ENCODE results near the gene CADM1. TPM values are rescaled to one million over a fixed set of nuclear protein-coding genes. Genes with fewer than 3 reads are reported as not detected.

CADM1 gene
- total RNA-seq, 1 experiment from 2014 or later: 1.1 TPM

- intact Hi-C loops (cut with micrococcal nuclease): no loop called here
- Histone ChIP-seq H4K20me1 (ENCODE audit: low read length) (no peaks in the 10 kb centered on the region), H3K36me3 (ENCODE audit: low read depth, low read length) (no peaks in the 10 kb centered on the region), H3K4me3 (ENCODE audit: low read length) (no peak overlapping the region), H3K9me2 (replicated peaks; ENCODE audit: low read length) (no peaks in the 10 kb centered on the region), H3K79me2 (ENCODE audit: low read length) (no peaks in the 10 kb centered on the region), H3K9ac (ENCODE audit: low read length) (no peak overlapping the region), H3K4me2 (ENCODE audit: low read length) (no peak overlapping the region), H3K27ac (ENCODE audit: low read length) (no peak overlapping the region), H3K9me3 (ENCODE audit: low read length) (peaks cover 10% of the 10 kb centered on the region; the same call in 1 of the 2 replicates), H2AFZ (ENCODE audit: low read length) (no peak overlapping the region), H3K27me3 (ENCODE audit: low read length) (no peaks in the 10 kb centered on the region), H3K4me1 (ENCODE audit: insufficient read depth, low read length) (no peaks in the 10 kb centered on the region), H3F3A (ENCODE audit: low read length, unreplicated experiment) (no peaks in the 10 kb centered on the region)
- BruUV-seq (replicated peaks): no TSS peak
- ATAC-seq (no peak), DNase-seq (no peak)
- TF ChIP-seq EZH2phosphoT487 (IDR thresholded peaks at IDR 0.05; ENCODE audit: borderline replicate concordance, low read length) (no peak), EZH2 (IDR thresholded peaks at IDR 0.05; ENCODE audit: low read length, unreplicated experiment) (no peak), CTCF (conservative IDR thresholded peaks at IDR 0.05; ENCODE audit: low read depth, low read length) (no peak)
- POLR2A ChIA-PET (ENCODE audit: unreplicated experiment): no interaction called here
- CTCF ChIA-PET: no interaction called here
These were observed 249.0 kb downstream of the CADM1 start for GRCh38 chr11:115255006-115255762.

- Histone ChIP-seq H3K27ac (ENCODE audit: low read length) (no peak overlapping the region), H3K36me3 (ENCODE audit: low read depth, low read length) (no peaks in the 10 kb centered on the region), H3K4me1 (ENCODE audit: insufficient read depth, low read length) (no peaks in the 10 kb centered on the region), H3K27me3 (ENCODE audit: low read length) (no peaks in the 10 kb centered on the region), H4K20me1 (ENCODE audit: low read length) (no peaks in the 10 kb centered on the region), H2AFZ (ENCODE audit: low read length) (no peak overlapping the region), H3K9ac (ENCODE audit: low read length) (no peak overlapping the region), H3K9me3 (ENCODE audit: low read length) (peaks cover 11% of the 10 kb centered on the region; the same call in 1 of the 2 replicates), H3K4me3 (ENCODE audit: low read length) (no peak overlapping the region), H3F3A (ENCODE audit: low read length, unreplicated experiment) (no peaks in the 10 kb centered on the region), H3K4me2 (ENCODE audit: low read length) (no peak overlapping the region), H3K79me2 (ENCODE audit: low read length) (no peaks in the 10 kb centered on the region), H3K9me2 (replicated peaks; ENCODE audit: low read length) (no peaks in the 10 kb centered on the region)
- CTCF ChIA-PET: no interaction called here
- intact Hi-C loops (cut with micrococcal nuclease): no loop called here
- no peak for TF ChIP-seq EZH2phosphoT487 (IDR thresholded peaks at IDR 0.05; ENCODE audit: borderline replicate concordance, low read length)
- TF ChIP-seq EZH2 (IDR thresholded peaks at IDR 0.05; ENCODE audit: low read length, unreplicated experiment): no peak
- TF ChIP-seq CTCF (conservative IDR thresholded peaks at IDR 0.05; ENCODE audit: low read depth, low read length): no peak
- POLR2A ChIA-PET (ENCODE audit: unreplicated experiment): no interaction called here
- ATAC-seq: no peak
- DNase-seq: no peak
- no TSS peak for BruUV-seq (replicated peaks)
These were observed 253.1 kb downstream of the CADM1 start for GRCh38 chr11:115251126-115251525.

- Histone ChIP-seq H4K20me1 (ENCODE audit: low read length) (no peaks in the 10 kb centered on the region), H3K9me2 (replicated peaks; ENCODE audit: low read length) (no peaks in the 10 kb centered on the region), H3K4me3 (ENCODE audit: low read length) (no peak overlapping the region), H2AFZ (ENCODE audit: low read length) (no peak overlapping the region), H3K9me3 (ENCODE audit: low read length) (peaks cover 11% of the 10 kb centered on the region; the same call in 1 of the 2 replicates), H3K4me2 (ENCODE audit: low read length) (no peak overlapping the region), H3K9ac (ENCODE audit: low read length) (no peak overlapping the region), H3K36me3 (ENCODE audit: low read depth, low read length) (no peaks in the 10 kb centered on the region), H3K79me2 (ENCODE audit: low read length) (no peaks in the 10 kb centered on the region), H3K27me3 (ENCODE audit: low read length) (no peaks in the 10 kb centered on the region), H3F3A (ENCODE audit: low read length, unreplicated experiment) (no peaks in the 10 kb centered on the region), H3K27ac (ENCODE audit: low read length) (no peak overlapping the region), H3K4me1 (ENCODE audit: insufficient read depth, low read length) (no peaks in the 10 kb centered on the region)
- no TSS peak for BruUV-seq (replicated peaks)
- DNase-seq (no peak), ATAC-seq (no peak)
- TF ChIP-seq CTCF (conservative IDR thresholded peaks at IDR 0.05; ENCODE audit: low read depth, low read length) (no peak), EZH2phosphoT487 (IDR thresholded peaks at IDR 0.05; ENCODE audit: borderline replicate concordance, low read length) (no peak), EZH2 (IDR thresholded peaks at IDR 0.05; ENCODE audit: low read length, unreplicated experiment) (no peak)
- intact Hi-C loops (cut with micrococcal nuclease): no loop called here
- ChIA-PET POLR2A (ENCODE audit: unreplicated experiment) (no interaction called here), CTCF (no interaction called here)
These were observed 255.1 kb downstream of the CADM1 start for GRCh38 chr11:115249061-115249578.
